BE2C (cell line): Measurements from ENCODE around the gene NEURL3.
"Not testable (repeated sequence)": the region's sequence is repeated elsewhere in the genome, so short reads cannot be mapped to it uniquely, and the experiment has no call there.

Source experiments
- DNase-seq: peaks from one replicate; pipeline ENCODE4 v3.0.0-alpha.2; 2020
- H3K27me3 ChIP-seq: fragments of 250-450 bp; sonication (Bioruptor Pico); 2 replicates; pipeline ENCODE4 v1.5.1; 2020; ENCODE audit warnings: mild to moderate bottlenecking
- H3K36me3 ChIP-seq: fragments of 250-450 bp; sonication (Bioruptor Pico); 2 replicates; pipeline ENCODE4 v1.5.1; 2020; ENCODE audit warnings: mild to moderate bottlenecking
- H3K4me1 ChIP-seq: fragments of 250-450 bp; sonication (Bioruptor Pico); 2 replicates; pipeline ENCODE4 v1.5.1; 2020
- H3K4me3 ChIP-seq: 2 replicates; pipeline ENCODE4 v1.5.1; 2011; ENCODE audit warnings: low read depth, low read length
- H3K9me3 ChIP-seq: fragments of 250-450 bp; sonication (Bioruptor Pico); 2 replicates; pipeline ENCODE4 v1.5.1; 2020
- CTCF ChIP-seq: IDR thresholded peaks from 2 replicates; pipeline ENCODE4 v1.5.1; 2012; ENCODE audit warnings: mild to moderate bottlenecking, low read depth, low read length

Gene NEURL3

GRCh38 chr2:96470636-96471035 is 34.5 kb downstream of the NEURL3 start:
- Histone ChIP-seq H3K9me3 (no peaks in the 10 kb centered on the region), H3K36me3 (no peaks in the 10 kb centered on the region), H3K27me3 (no peaks in the 10 kb centered on the region), H3K4me3 (no peak overlapping the region), H3K4me1 (no peaks in the 10 kb centered on the region)
- no peak for DNase-seq
- TF ChIP-seq CTCF = no peak

- Histone ChIP-seq H3K4me3 (no peak overlapping the region), H3K27me3 (no peaks in the 10 kb centered on the region), H3K4me1 (no peaks in the 10 kb centered on the region), H3K9me3 (no peaks in the 10 kb centered on the region), H3K36me3 (no peaks in the 10 kb centered on the region)
- no peak for TF ChIP-seq CTCF
- no peak for DNase-seq
These were observed 35.0 kb downstream of the NEURL3 start for GRCh38 chr2:96470109-96470508.

- no peaks in the 10 kb centered on the region for H3K36me3 ChIP-seq
- H3K9me3 ChIP-seq = no peaks in the 10 kb centered on the region
- no peak for DNase-seq
- no peak overlapping the region for H3K4me3 ChIP-seq
- no peak for TF ChIP-seq CTCF
- H3K27me3 ChIP-seq = no peaks in the 10 kb centered on the region
- no peaks in the 10 kb centered on the region for H3K4me1 ChIP-seq
These were observed 36.3 kb downstream of the NEURL3 start for GRCh38 chr2:96468904-96469303.

GRCh38 chr2:96464651-96465050 is 40.5 kb downstream of the NEURL3 start:
- no peak for DNase-seq
- no peak overlapping the region for H3K4me3 ChIP-seq
- H3K4me1 ChIP-seq = no peaks in the 10 kb centered on the region
- no peaks in the 10 kb centered on the region for H3K36me3 ChIP-seq
- no peak for TF ChIP-seq CTCF
- no peaks in the 10 kb centered on the region for H3K27me3 ChIP-seq
- H3K9me3 ChIP-seq = no peaks in the 10 kb centered on the region

GRCh38 chr2:96464061-96464460 is 41.1 kb downstream of the NEURL3 start:
- no peak for DNase-seq
- Histone ChIP-seq H3K36me3 (no peaks in the 10 kb centered on the region), H3K27me3 (no peaks in the 10 kb centered on the region), H3K9me3 (no peaks in the 10 kb centered on the region), H3K4me3 (no peak overlapping the region), H3K4me1 (no peaks in the 10 kb centered on the region)
- no peak for TF ChIP-seq CTCF

- no peak for DNase-seq
- no peaks in the 10 kb centered on the region for H3K36me3 ChIP-seq
- TF ChIP-seq CTCF = no peak
- H3K4me1 ChIP-seq = no peaks in the 10 kb centered on the region
- no peaks in the 10 kb centered on the region for H3K9me3 ChIP-seq
- no peak overlapping the region for H3K4me3 ChIP-seq
- no peaks in the 10 kb centered on the region for H3K27me3 ChIP-seq
These were observed 42.0 kb downstream of the NEURL3 start for GRCh38 chr2:96463119-96463518.

- DNase-seq, H3K27me3 ChIP-seq, H3K9me3 ChIP-seq, H3K4me1 ChIP-seq, H3K4me3 ChIP-seq, H3K36me3 ChIP-seq: not testable (repeated sequence)
These were observed 43.5 kb downstream of the NEURL3 start for GRCh38 chr2:96461616-96462015.
